GM12872 (cell line): ENCODE results near the gene INTS1.

ENCODE experiments used
- CTCF ChIP-seq: IDR thresholded peaks from 3 replicates; pipeline ENCODE4 v1.5.1; 2011; ENCODE audit warnings: low read depth, mild to moderate bottlenecking, low read length, moderate library complexity; ENCODE audit not compliant: insufficient read depth

Gene INTS1

GRCh38 chr7:1541431-1542162, 37.4 kb upstream of the INTS1 start:
- TF ChIP-seq CTCF: no peak

GRCh38 chr7:1540776-1541271, 36.6 kb upstream of the INTS1 start:
- no peak for TF ChIP-seq CTCF

- TF ChIP-seq CTCF: no peak
Observed at GRCh38 chr7:1539882-1540775, 35.9 kb upstream of the INTS1 start.

GRCh38 chr7:1539181-1539881, 35.1 kb upstream of the INTS1 start:
- TF ChIP-seq CTCF: no peak

GRCh38 chr7:1538544-1539180, 34.5 kb upstream of the INTS1 start:
- TF ChIP-seq CTCF: no peak

GRCh38 chr7:1537535-1538412, 33.6 kb upstream of the INTS1 start:
- TF ChIP-seq CTCF: no peak
